ENCODE results near the gene DNAH1.

The DNAH1 gene

GRCh38 chr3:52358362-52358940 lies 42.3 kb downstream of the DNAH1 start:
- DNase-seq (ENCODE audit: low spot score), result no peak

GRCh38 chr3:52359116-52359855 lies 43.2 kb downstream of the DNAH1 start:
- DNase-seq (ENCODE audit: low spot score), result no peak

- no peak for DNase-seq (ENCODE audit: low spot score)
Measured at GRCh38 chr3:52361011-52361410, 44.9 kb downstream of the DNAH1 start.

GRCh38 chr3:52361454-52361853 lies 45.3 kb downstream of the DNAH1 start:
- no peak for DNase-seq (ENCODE audit: low spot score)

GRCh38 chr3:52361898-52362297 lies 45.8 kb downstream of the DNAH1 start:
- no peak for DNase-seq (ENCODE audit: low spot score)

GRCh38 chr3:52364322-52365035 lies 48.4 kb downstream of the DNAH1 start:
- no peak for DNase-seq (ENCODE audit: low spot score)

GRCh38 chr3:52366527-52366926 lies 50.4 kb downstream of the DNAH1 start:
- DNase-seq (ENCODE audit: low spot score), result no peak

- DNase-seq (ENCODE audit: low spot score), result no peak
Measured at GRCh38 chr3:52367891-52368880, 52.1 kb downstream of the DNAH1 start.

GRCh38 chr3:52370531-52370930 lies 54.4 kb downstream of the DNAH1 start:
- DNase-seq (ENCODE audit: low spot score), result no peak

- no peak for DNase-seq (ENCODE audit: low spot score)
Measured at GRCh38 chr3:52372822-52373504, 56.8 kb downstream of the DNAH1 start.

GRCh38 chr3:52373676-52374075 lies 57.6 kb downstream of the DNAH1 start:
- DNase-seq (ENCODE audit: low spot score), result peak; percentile 23

- no peak for DNase-seq (ENCODE audit: low spot score)
Measured at GRCh38 chr3:52374173-52374572, 58.1 kb downstream of the DNAH1 start.

- DNase-seq (ENCODE audit: low spot score), result no peak
Measured at GRCh38 chr3:52379610-52380009, 63.5 kb downstream of the DNAH1 start.

GRCh38 chr3:52380023-52380422 lies 63.9 kb downstream of the DNAH1 start:
- no peak for DNase-seq (ENCODE audit: low spot score)

GRCh38 chr3:52381623-52382022 lies 65.5 kb downstream of the DNAH1 start:
- no peak for DNase-seq (ENCODE audit: low spot score)

GRCh38 chr3:52383446-52383845 lies 67.3 kb downstream of the DNAH1 start:
- no peak for DNase-seq (ENCODE audit: low spot score)

GRCh38 chr3:52384019-52384761 lies 68.1 kb downstream of the DNAH1 start:
- no peak for DNase-seq (ENCODE audit: low spot score)

GRCh38 chr3:52385157-52385556 lies 69.0 kb downstream of the DNAH1 start:
- DNase-seq (ENCODE audit: low spot score), result peak; percentile 44

GRCh38 chr3:52387481-52387880 lies 71.4 kb downstream of the DNAH1 start:
- no peak for DNase-seq (ENCODE audit: low spot score)

- DNase-seq (ENCODE audit: low spot score), result no peak
Measured at GRCh38 chr3:52388348-52388821, 72.3 kb downstream of the DNAH1 start.

GRCh38 chr3:52388933-52389332 lies 72.8 kb downstream of the DNAH1 start:
- no peak for DNase-seq (ENCODE audit: low spot score)

Measured in AG08395 (cell line).